Panc1 (cell line): ENCODE data around the gene SHROOM2. TPM values are rescaled to one million over a fixed set of nuclear protein-coding genes. Genes with fewer than 3 reads are reported as not detected.

Experiments used
- ATAC-seq: fragments of 200-7000 bp; cut with Tn5 transposase; 2 replicates; pipeline ENCODE4 v1.9.1; 2020; ENCODE audit warnings: mild to moderate bottlenecking, moderate library complexity
- BruUV-seq: library from RNA; stranded (reverse); fragments of 400-500 nt; replicated peaks from 2 replicates; lab custom pipeline; 2021; lab: Mats Ljungman, UMichigan
- CTCF ChIA-PET: fragments of 300-600 bp; sonication (Branson Sonifier 250); formaldehyde crosslinking; loops from one replicate; lab custom pipeline; 2022; ENCODE audit warnings: antibody characterized with exemption; lab: Charles Lee
- POLR2A ChIA-PET: fragments of 300-600 bp; sonication (Branson Sonifier 250); formaldehyde crosslinking; loops from one replicate; lab custom pipeline; 2022; ENCODE audit warnings: antibody characterized with exemption; lab: Charles Lee
- DNase-seq: peaks from one replicate; pipeline ENCODE4 v3.0.0-alpha.2; 2010; ENCODE audit warnings: low read depth, low spot score
- H3K27ac ChIP-seq: 2 replicates; pipeline ENCODE4 v1.5.1; 2011; ENCODE audit warnings: mild to moderate bottlenecking, low read length, inconsistent platforms
- H3K27me3 ChIP-seq: fragments of 200-500 bp; sonication (Bioruptor generic); 2 replicates; pipeline ENCODE4 v1.6.0; 2014; ENCODE audit warnings: low read length, inconsistent platforms; ENCODE audit not compliant: control insufficient read depth, insufficient read depth
- H3K36me3 ChIP-seq: fragments of 200-500 bp; sonication (Bioruptor generic); 2 replicates; pipeline ENCODE4 v1.5.1; 2014; ENCODE audit warnings: inconsistent platforms, mild to moderate bottlenecking, low read length, moderate library complexity; ENCODE audit not compliant: control insufficient read depth, insufficient read depth
- H3K4me1 ChIP-seq: 2 replicates; pipeline ENCODE4 v1.5.1; 2011; ENCODE audit warnings: inconsistent platforms, mild to moderate bottlenecking, low read length, moderate library complexity; ENCODE audit not compliant: control insufficient read depth, insufficient read depth
- H3K4me3 ChIP-seq, 2 experiments: 2 replicates each; pipeline ENCODE4 v1.5.1; 2011 to 2012; ENCODE audit warnings: low read depth in 2 of 2, low read length in 2 of 2, mild to moderate bottlenecking in 2 of 2, inconsistent platforms in 1 of 2, moderate library complexity in 1 of 2
- H3K9me3 ChIP-seq: fragments of 200-500 bp; sonication (Bioruptor generic); 2 replicates; pipeline ENCODE4 v1.5.1; 2014; ENCODE audit warnings: low read depth, mild to moderate bottlenecking, inconsistent platforms, low read length, moderate library complexity; ENCODE audit not compliant: control insufficient read depth, insufficient read depth
- POLR2AphosphoS5 ChIP-seq: IDR thresholded peaks from 2 replicates; pipeline ENCODE4 v1.6.1; 2012; ENCODE audit warnings: mild to moderate bottlenecking, low read depth, low read length, moderate library complexity
- SIN3A ChIP-seq: IDR thresholded peaks from 2 replicates; pipeline ENCODE4 v1.6.1; 2012; ENCODE audit warnings: low read depth, mild to moderate bottlenecking, low read length, moderate library complexity, borderline replicate concordance; ENCODE audit not compliant: insufficient read depth
- TCF7L2 ChIP-seq: IDR thresholded peaks from 2 replicates; pipeline ENCODE4 v1.6.1; 2011; ENCODE audit warnings: mild to moderate bottlenecking, low read depth, low read length, inconsistent platforms
- in situ Hi-C: cut with HindIII; loops from 2 replicates; pipeline ENCODE4 v1.10.0; 2016; ENCODE audit warnings: low sequenced_read_pairs, low pct_unique_long_range_greater_than_20kb
- intact Hi-C: fragments of 100-400 bp; cut with micrococcal nuclease; formaldehyde crosslinking; loops from one replicate; pipeline ENCODE4 v1.10.0; 2022; ENCODE audit not compliant: unreplicated experiment
- total RNA-seq: library from RNA; stranded (reverse); gene quantifications from one replicate; pipeline ENCODE4 v1.2.1, GENCODE V29; 2021; ENCODE audit not compliant: unreplicated experiment
- TF ChIP-seq, protein P1 (sequence below): fragments of 450-650 bp; IDR thresholded peaks from 2 replicates; pipeline ENCODE4 v1.5.1; 2017; ENCODE audit warnings: mild to moderate bottlenecking
- TF ChIP-seq, protein P2 (sequence below), 2 experiments: IDR thresholded peaks; 2 replicates each; pipeline ENCODE4 v1.6.1; 2011 to 2012; ENCODE audit warnings: low read depth in 2 of 2, control low read depth in 1 of 2, low read length in 1 of 2, mild to moderate bottlenecking in 1 of 2, moderate library complexity in 1 of 2; ENCODE audit not compliant: insufficient read depth in 1 of 2

SHROOM2 gene
- total RNA-seq, 1 experiment from 2014 or later, result 0.72 TPM

DNA sequence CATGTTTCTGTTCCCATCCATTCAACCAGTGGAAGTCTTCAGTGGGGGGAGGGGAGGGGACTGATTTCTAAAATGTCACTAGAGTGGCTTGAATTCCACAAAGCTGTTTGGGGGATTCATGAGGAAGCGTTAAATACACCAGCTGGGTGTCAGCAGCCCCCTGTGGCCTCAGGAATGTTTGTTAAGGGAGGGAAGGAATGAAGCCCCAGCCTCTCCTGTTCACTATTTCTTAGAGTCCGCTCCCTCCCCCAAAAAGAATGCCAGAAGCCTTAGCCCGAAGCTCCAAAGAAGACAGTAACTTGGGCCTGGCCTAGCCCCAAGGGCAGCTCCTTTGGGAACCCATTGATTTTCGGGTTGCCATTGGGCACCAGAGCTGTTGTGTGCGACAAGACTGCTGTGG, 3.3 kb downstream of the SHROOM2 start:
- intact Hi-C loops, result no loop called here

DNA sequence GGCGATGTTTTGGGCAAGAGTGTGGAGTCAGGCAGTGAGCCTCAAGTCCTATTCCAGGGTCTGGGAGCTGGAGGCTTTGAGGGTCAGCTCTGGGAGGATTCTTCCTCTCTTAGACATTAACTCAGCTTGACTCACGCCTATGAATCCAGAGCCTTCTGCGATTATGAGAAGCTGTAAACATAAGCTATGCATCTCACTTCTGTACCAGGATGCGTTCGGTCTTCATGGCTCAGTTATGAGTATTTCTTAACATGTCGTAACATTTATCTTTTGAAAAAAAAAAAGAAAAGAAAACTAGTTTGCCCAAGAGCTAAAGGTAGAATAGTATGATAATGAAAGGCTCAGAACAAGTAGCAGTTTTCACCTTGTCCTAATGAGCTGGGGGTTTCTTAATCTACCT, 4.6 kb downstream of the SHROOM2 start:
- intact Hi-C loops (no loop called here), in situ Hi-C loops (no loop called here)
- Histone ChIP-seq H3K4me1 (no peaks in the 10 kb centered on the region), H3K27ac (no peak overlapping the region), H3K27me3 (no peaks in the 10 kb centered on the region), H3K4me3 (no peak overlapping the region), H3K36me3 (no peaks in the 10 kb centered on the region), H3K9me3 (no peaks in the 10 kb centered on the region)
- ChIA-PET POLR2A (no interaction called here), CTCF (no interaction called here)
- BruUV-seq, result no TSS peak
- TF ChIP-seq, protein P1, sequence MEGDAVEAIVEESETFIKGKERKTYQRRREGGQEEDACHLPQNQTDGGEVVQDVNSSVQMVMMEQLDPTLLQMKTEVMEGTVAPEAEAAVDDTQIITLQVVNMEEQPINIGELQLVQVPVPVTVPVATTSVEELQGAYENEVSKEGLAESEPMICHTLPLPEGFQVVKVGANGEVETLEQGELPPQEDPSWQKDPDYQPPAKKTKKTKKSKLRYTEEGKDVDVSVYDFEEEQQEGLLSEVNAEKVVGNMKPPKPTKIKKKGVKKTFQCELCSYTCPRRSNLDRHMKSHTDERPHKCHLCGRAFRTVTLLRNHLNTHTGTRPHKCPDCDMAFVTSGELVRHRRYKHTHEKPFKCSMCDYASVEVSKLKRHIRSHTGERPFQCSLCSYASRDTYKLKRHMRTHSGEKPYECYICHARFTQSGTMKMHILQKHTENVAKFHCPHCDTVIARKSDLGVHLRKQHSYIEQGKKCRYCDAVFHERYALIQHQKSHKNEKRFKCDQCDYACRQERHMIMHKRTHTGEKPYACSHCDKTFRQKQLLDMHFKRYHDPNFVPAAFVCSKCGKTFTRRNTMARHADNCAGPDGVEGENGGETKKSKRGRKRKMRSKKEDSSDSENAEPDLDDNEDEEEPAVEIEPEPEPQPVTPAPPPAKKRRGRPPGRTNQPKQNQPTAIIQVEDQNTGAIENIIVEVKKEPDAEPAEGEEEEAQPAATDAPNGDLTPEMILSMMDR, result no peak
- TF ChIP-seq SIN3A, result no peak
- TF ChIP-seq, protein P2, sequence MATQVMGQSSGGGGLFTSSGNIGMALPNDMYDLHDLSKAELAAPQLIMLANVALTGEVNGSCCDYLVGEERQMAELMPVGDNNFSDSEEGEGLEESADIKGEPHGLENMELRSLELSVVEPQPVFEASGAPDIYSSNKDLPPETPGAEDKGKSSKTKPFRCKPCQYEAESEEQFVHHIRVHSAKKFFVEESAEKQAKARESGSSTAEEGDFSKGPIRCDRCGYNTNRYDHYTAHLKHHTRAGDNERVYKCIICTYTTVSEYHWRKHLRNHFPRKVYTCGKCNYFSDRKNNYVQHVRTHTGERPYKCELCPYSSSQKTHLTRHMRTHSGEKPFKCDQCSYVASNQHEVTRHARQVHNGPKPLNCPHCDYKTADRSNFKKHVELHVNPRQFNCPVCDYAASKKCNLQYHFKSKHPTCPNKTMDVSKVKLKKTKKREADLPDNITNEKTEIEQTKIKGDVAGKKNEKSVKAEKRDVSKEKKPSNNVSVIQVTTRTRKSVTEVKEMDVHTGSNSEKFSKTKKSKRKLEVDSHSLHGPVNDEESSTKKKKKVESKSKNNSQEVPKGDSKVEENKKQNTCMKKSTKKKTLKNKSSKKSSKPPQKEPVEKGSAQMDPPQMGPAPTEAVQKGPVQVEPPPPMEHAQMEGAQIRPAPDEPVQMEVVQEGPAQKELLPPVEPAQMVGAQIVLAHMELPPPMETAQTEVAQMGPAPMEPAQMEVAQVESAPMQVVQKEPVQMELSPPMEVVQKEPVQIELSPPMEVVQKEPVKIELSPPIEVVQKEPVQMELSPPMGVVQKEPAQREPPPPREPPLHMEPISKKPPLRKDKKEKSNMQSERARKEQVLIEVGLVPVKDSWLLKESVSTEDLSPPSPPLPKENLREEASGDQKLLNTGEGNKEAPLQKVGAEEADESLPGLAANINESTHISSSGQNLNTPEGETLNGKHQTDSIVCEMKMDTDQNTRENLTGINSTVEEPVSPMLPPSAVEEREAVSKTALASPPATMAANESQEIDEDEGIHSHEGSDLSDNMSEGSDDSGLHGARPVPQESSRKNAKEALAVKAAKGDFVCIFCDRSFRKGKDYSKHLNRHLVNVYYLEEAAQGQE (IDR thresholded peaks at IDR 0.05; ENCODE audit: insufficient read depth in 1 of 2, low read depth in 2 of 2, low read length in 1 of 2), result no peak
- TF ChIP-seq POLR2AphosphoS5, result no peak
- TF ChIP-seq TCF7L2, result no peak
- ATAC-seq (no peak), DNase-seq (no peak)

More for the DNA sequence above, 3.3 kb downstream of the SHROOM2 start:
- BruUV-seq, result no TSS peak
- no peaks in the 10 kb centered on the region for H3K9me3 ChIP-seq
- H3K27me3 ChIP-seq, result no peaks in the 10 kb centered on the region; the same call in 1 of the 2 replicates
- no peak overlapping the region for H3K4me3 ChIP-seq
- DNase-seq (no peak), ATAC-seq (no peak)
- ChIA-PET CTCF (no interaction called here), POLR2A (no interaction called here)
- no peak overlapping the region for H3K27ac ChIP-seq
- no peaks in the 10 kb centered on the region for H3K36me3 ChIP-seq
- no peaks in the 10 kb centered on the region for H3K4me1 ChIP-seq
- TF ChIP-seq, protein P2 (IDR thresholded peaks at IDR 0.05; ENCODE audit: insufficient read depth in 1 of 2, low read depth in 2 of 2, low read length in 1 of 2), result no peak
- TF ChIP-seq POLR2AphosphoS5, result no peak
- TF ChIP-seq TCF7L2, result no peak
- TF ChIP-seq, protein P1, result no peak
- no peak for TF ChIP-seq SIN3A
- in situ Hi-C loops, result no loop called here
